Small intestine (tissue), 7 donors: ENCODE results near the gene SS18L1. TPM values are rescaled to one million over a fixed set of nuclear protein-coding genes. Genes with fewer than 3 reads are reported as not detected.
"Not testable (repeated sequence)": the region's sequence is repeated elsewhere in the genome, so short reads cannot be mapped to it uniquely, and the experiment has no call there.

Source experiments
- DNase-seq, 2 donors: peaks; one replicate each; pipeline versions ENCODE4 v3.0.0 to v3.0.0-alpha.2; 2013
- FAIRE-seq: peaks from 2 replicates; lab custom pipeline; 2012; peaks lifted over from hg19 to GRCh38; lab: Jason Lieb, UNC
- H3K27ac ChIP-seq, 3 donors: one replicate each; pipeline ENCODE4 v1.5.1; 2013; ENCODE audit warnings: low read length in 2 of 3, mild to moderate bottlenecking in 2 of 3, control low read depth in 1 of 3, inconsistent platforms in 1 of 3, low read depth in 1 of 3, moderate library complexity in 1 of 3
- H3K27me3 ChIP-seq, 3 donors: one replicate each; pipeline ENCODE4 v1.6.1; 2013; ENCODE audit warnings: low read length in 3 of 3, inconsistent platforms in 1 of 3; ENCODE audit not compliant: control insufficient read depth in 3 of 3, insufficient read depth in 3 of 3
- H3K36me3 ChIP-seq, 3 donors: one replicate each; pipeline ENCODE4 v1.6.1; 2013; ENCODE audit warnings: low read length in 3 of 3, inconsistent platforms in 1 of 3, low read depth in 1 of 3, mild to moderate bottlenecking in 1 of 3, moderate library complexity in 1 of 3; ENCODE audit not compliant: control insufficient read depth in 3 of 3, insufficient read depth in 2 of 3
- H3K4me1 ChIP-seq, 3 donors: one replicate each; pipeline ENCODE4 v1.6.1; 2013; ENCODE audit warnings: low read length in 2 of 3, inconsistent platforms in 1 of 3, low read depth in 1 of 3, mild to moderate bottlenecking in 1 of 3, moderate library complexity in 1 of 3; ENCODE audit not compliant: control insufficient read depth in 3 of 3, insufficient read depth in 2 of 3
- H3K4me3 ChIP-seq, 3 donors: one replicate each; pipeline ENCODE4 v1.5.1; 2013; ENCODE audit warnings: low read length in 3 of 3, control low read depth in 1 of 3, inconsistent platforms in 1 of 3, low read depth in 1 of 3, mild to moderate bottlenecking in 1 of 3, moderate library complexity in 1 of 3
- H3K9me3 ChIP-seq, 2 donors: one replicate each; pipeline ENCODE4 v1.6.1; 2013; ENCODE audit warnings: low read depth in 1 of 2, low read length in 1 of 2; ENCODE audit not compliant: control insufficient read depth in 2 of 2, insufficient read depth in 1 of 2
- WGBS, 3 donors: extraction: QIAGEN DNeasy Blood & Tissue Kit; methylation state at CpG; one replicate each; pipeline ENCODE4 v1.1.7; 2013; 5-methylcytosine and 5-hydroxymethylcytosine counted together
- polyA plus RNA-seq, 4 donors: library from polyadenylated mRNA; stranded (reverse) in 3 of 4; unstranded in 1 of 4; fragments of 200-250 nt in 3 of 4; fragments of 120-200 nt in 1 of 4; gene quantifications; one replicate each; pipeline versions ENCODE4 v1.2.1 to v1.2.3, GENCODE V29; 2013
- donor health status: healthy with polysubstance abuse.
- donor health status: control.
- donor health status: control.
- donor health status: Bipolar disorder and iron deficiency.
- donor health status: healthy.

SS18L1 gene
- polyA plus RNA-seq, 4 donors, result 7.5 to 17.5 (median 11.3) TPM

GRCh38 chr20:62104791-62105345, 38.7 kb upstream of the SS18L1 start:
- Histone ChIP-seq H3K4me1 (peaks cover 0 to 6% (median 0%) of the 10 kb centered on the region in 3 donors), H3K4me3 (no peak overlapping the region), H3K27me3 (peaks cover 0 to 5% (median 0%) of the 10 kb centered on the region in 3 donors), H3K9me3 (peaks cover 4 to 38% of the 10 kb centered on the region in 2 donors), H3K27ac (no peak overlapping the region), H3K36me3 (no peaks in the 10 kb centered on the region)
- 19 to 23% (median 23%) methylated on average over 6 to 7 of the region's 7 CpGs for WGBS, 3 donors
- DNase-seq (peak; percentile 21 to 53), FAIRE-seq (no peak)

GRCh38 chr20:62105592-62105991, 38.0 kb upstream of the SS18L1 start:
- H3K27me3 ChIP-seq, result peaks cover 0 to 3% (median 0%) of the 10 kb centered on the region in 3 donors
- H3K27ac ChIP-seq, result no peak overlapping the region
- H3K4me3 ChIP-seq, result no peak overlapping the region
- 78 to 89% (median 86%) methylated on average over 5 of the region's 5 CpGs for WGBS, 3 donors
- peaks cover 0 to 6% (median 0%) of the 10 kb centered on the region in 3 donors for H3K4me1 ChIP-seq
- DNase-seq (no peak), FAIRE-seq (no peak)
- peaks cover 4 to 39% of the 10 kb centered on the region in 2 donors for H3K9me3 ChIP-seq
- H3K36me3 ChIP-seq, result no peaks in the 10 kb centered on the region

- Histone ChIP-seq H3K27ac (no peak overlapping the region), H3K9me3 (peaks cover 8 to 46% of the 10 kb centered on the region in 2 donors), H3K4me1 (no peaks in the 10 kb centered on the region), H3K4me3 (no peak overlapping the region), H3K36me3 (no peaks in the 10 kb centered on the region), H3K27me3 (peaks cover 0 to 2% (median 0%) of the 10 kb centered on the region in 3 donors)
- 40 to 79% (median 56%) methylated on average over 6 of the region's 6 CpGs for WGBS, 3 donors
- DNase-seq (peak; percentile 23 to 56), FAIRE-seq (no peak)
Observed at GRCh38 chr20:62111148-62111547, 32.4 kb upstream of the SS18L1 start.

- H3K9me3 ChIP-seq, result peaks cover 8 to 38% of the 10 kb centered on the region in 2 donors
- H3K27ac ChIP-seq, result no peak overlapping the region
- WGBS, 3 donors, result 92 to 96% (median 94%) methylated on average over 6 of the region's 6 CpGs
- DNase-seq, result no peak
- peaks cover 0 to 2% (median 0%) of the 10 kb centered on the region in 3 donors for H3K27me3 ChIP-seq
- H3K36me3 ChIP-seq, result no peaks in the 10 kb centered on the region
- H3K4me1 ChIP-seq, result no peaks in the 10 kb centered on the region
- no peak for FAIRE-seq
- H3K4me3 ChIP-seq, result no peak overlapping the region
Observed at GRCh38 chr20:62112368-62112767, 31.2 kb upstream of the SS18L1 start.

GRCh38 chr20:62114894-62115293, 28.7 kb upstream of the SS18L1 start:
- Histone ChIP-seq H3K27me3 (peaks cover 0 to 2% (median 0%) of the 10 kb centered on the region in 3 donors), H3K36me3 (no peaks in the 10 kb centered on the region), H3K4me1 (peaks cover 0 to 16% (median 0%) of the 10 kb centered on the region in 3 donors), H3K9me3 (peaks cover 3 to 20% of the 10 kb centered on the region in 2 donors), H3K4me3 (no peak overlapping the region), H3K27ac (no peak overlapping the region)
- WGBS, 3 donors, result 60 to 85% (median 78%) methylated on average over 7 to 8 of the region's 8 CpGs
- DNase-seq (no peak), FAIRE-seq (no peak)

- H3K27me3 ChIP-seq, H3K27ac ChIP-seq, FAIRE-seq, DNase-seq, H3K4me3 ChIP-seq, H3K36me3 ChIP-seq: not testable (repeated sequence)
- WGBS, 3 donors, result 82 to 86% (median 84%) methylated on average over 7 of the region's 7 CpGs
- peaks cover 3 to 13% of the 10 kb centered on the region in 2 donors for H3K9me3 ChIP-seq
- peaks cover under 1 to 25% (median 3%) of the 10 kb centered on the region in 3 donors for H3K4me1 ChIP-seq
Observed at GRCh38 chr20:62115800-62116407, 27.7 kb upstream of the SS18L1 start.

- FAIRE-seq (no peak), DNase-seq (no peak)
- Histone ChIP-seq H3K36me3 (no peaks in the 10 kb centered on the region), H3K27me3 (peaks cover 0 to 2% (median 0%) of the 10 kb centered on the region in 3 donors), H3K9me3 (peaks cover 3 to 11% of the 10 kb centered on the region in 2 donors), H3K4me1 (peaks cover 3 to 28% (median 3%) of the 10 kb centered on the region in 3 donors), H3K4me3 (no peak overlapping the region), H3K27ac (no peak overlapping the region)
- WGBS, 3 donors, result 85 to 90% (median 87%) methylated on average over 38 of the region's 38 CpGs
Observed at GRCh38 chr20:62116558-62117361, 26.8 kb upstream of the SS18L1 start.

- peaks cover 3 to 28% (median 3%) of the 10 kb centered on the region in 3 donors for H3K4me1 ChIP-seq
- H3K36me3 ChIP-seq, result no peaks in the 10 kb centered on the region
- no peak for FAIRE-seq
- 30 to 61% (median 54%) methylated on average over 9 of the region's 9 CpGs for WGBS, 3 donors
- H3K27me3 ChIP-seq, result no peaks in the 10 kb centered on the region
- DNase-seq, result no peak
- no peak overlapping the region for H3K4me3 ChIP-seq
- peaks cover 0 to 6% of the 10 kb centered on the region in 2 donors for H3K9me3 ChIP-seq
- no peak overlapping the region for H3K27ac ChIP-seq
Observed at GRCh38 chr20:62117362-62117646, 26.3 kb upstream of the SS18L1 start.
